Raji (cell line): ENCODE measurements around the gene SEC14L2.

ENCODE experiments used
- POLR2A ChIP-seq: IDR thresholded peaks from 2 replicates; pipeline ENCODE4 v1.6.1; 2011; ENCODE audit warnings: low read depth, low read length, control low read depth; ENCODE audit not compliant: insufficient read depth

The SEC14L2 gene

GRCh38 chr22:30447656-30448055 is 50.8 kb downstream of the SEC14L2 start:
- TF ChIP-seq POLR2A, result no peak

GRCh38 chr22:30452861-30453260 is 56.0 kb downstream of the SEC14L2 start:
- no peak for TF ChIP-seq POLR2A

GRCh38 chr22:30453731-30454510 is 57.1 kb downstream of the SEC14L2 start:
- TF ChIP-seq POLR2A, result no peak

- no peak for TF ChIP-seq POLR2A
Observed at GRCh38 chr22:30455075-30455840, 58.4 kb downstream of the SEC14L2 start.

GRCh38 chr22:30457981-30458380 is 61.2 kb downstream of the SEC14L2 start:
- TF ChIP-seq POLR2A, result no peak

GRCh38 chr22:30459181-30460052 is 62.6 kb downstream of the SEC14L2 start:
- no peak for TF ChIP-seq POLR2A

GRCh38 chr22:30460147-30460546 is 63.3 kb downstream of the SEC14L2 start:
- no peak for TF ChIP-seq POLR2A

GRCh38 chr22:30469165-30469564 is 72.3 kb downstream of the SEC14L2 start:
- TF ChIP-seq POLR2A, result no peak

- TF ChIP-seq POLR2A, result no peak
Observed at GRCh38 chr22:30470655-30471054, 73.8 kb downstream of the SEC14L2 start.

GRCh38 chr22:30471616-30472318 is 74.9 kb downstream of the SEC14L2 start, which contains the start of gene SEC14L3:
Gene SEC14L3, minus strand, starts transcription at chr22:30472017. Its CDS starts 59 bp downstream, at chr22:30471958.
- TF ChIP-seq POLR2A, result no peak

- TF ChIP-seq POLR2A, result no peak
Observed at GRCh38 chr22:30472994-30473720, 76.3 kb downstream of the SEC14L2 start.

GRCh38 chr22:30474121-30474520 is 77.3 kb downstream of the SEC14L2 start:
- no peak for TF ChIP-seq POLR2A
